H1 (cell line): ENCODE measurements around the gene KRTAP5-6. TPM values are rescaled to one million over a fixed set of nuclear protein-coding genes. Genes with fewer than 3 reads are reported as not detected.

Experiments
- CBX8 ChIP-seq: fragments of 300-800, 300-1000 bp; sonication (generic); IDR thresholded peaks from 2 replicates; pipeline ENCODE4 v1.7.1; 2016; ENCODE audit warnings: low read depth, low read length, borderline replicate concordance
- NRF1 ChIP-seq: IDR thresholded peaks from 2 replicates; pipeline ENCODE4 v1.6.1; 2011; ENCODE audit warnings: mild to moderate bottlenecking, low read depth, low read length, improper control_type of control experiment
- POLR2A ChIP-seq, 2 experiments: IDR thresholded peaks; 1 replicate in 1 of 2; 2 replicates in 1 of 2; pipeline ENCODE4 v1.6.1; 2011; ENCODE audit warnings: low read depth in 2 of 2, low read length in 2 of 2, mild to moderate bottlenecking in 2 of 2; ENCODE audit errors: control extremely low read depth in 1 of 2
- POLR2AphosphoS5 ChIP-seq: IDR thresholded peaks from 2 replicates; pipeline ENCODE4 v1.6.1; 2011; ENCODE audit warnings: low read depth, low read length
- polyA plus RNA-seq, 7 experiments: library from polyadenylated mRNA; depleted of rRNA in 3 of 7; stranded (reverse) in 5 of 7; unstranded in 2 of 7; fragments of >200 nt in 5 of 7; fragments of 200-250 nt in 2 of 7; gene quantifications; 1 replicate in 5 of 7; 2 replicates in 1 of 7; 4 replicates in 1 of 7; pipeline versions ENCODE4 v1.2.1 to v1.2.3, GENCODE V29; 2011 to 2013; ENCODE audit warnings: missing spikeins in 2 of 7, mixed read lengths in 2 of 7
- total RNA-seq: library from RNA; stranded (reverse); fragmentation: NEBNext Ultra II Directional; extraction: Animal tissue kit (Norgen Biotek cat#: 25700); gene quantifications from 2 replicates; pipeline ENCODE4 v1.2.1, GENCODE V29; 2021

KRTAP5-6 gene
- total and polyA plus RNA-seq, 2 of the 8 experiments (the other 6 are each of a cell fraction or from before 2014, with no cell fraction given): not detected

DNA sequence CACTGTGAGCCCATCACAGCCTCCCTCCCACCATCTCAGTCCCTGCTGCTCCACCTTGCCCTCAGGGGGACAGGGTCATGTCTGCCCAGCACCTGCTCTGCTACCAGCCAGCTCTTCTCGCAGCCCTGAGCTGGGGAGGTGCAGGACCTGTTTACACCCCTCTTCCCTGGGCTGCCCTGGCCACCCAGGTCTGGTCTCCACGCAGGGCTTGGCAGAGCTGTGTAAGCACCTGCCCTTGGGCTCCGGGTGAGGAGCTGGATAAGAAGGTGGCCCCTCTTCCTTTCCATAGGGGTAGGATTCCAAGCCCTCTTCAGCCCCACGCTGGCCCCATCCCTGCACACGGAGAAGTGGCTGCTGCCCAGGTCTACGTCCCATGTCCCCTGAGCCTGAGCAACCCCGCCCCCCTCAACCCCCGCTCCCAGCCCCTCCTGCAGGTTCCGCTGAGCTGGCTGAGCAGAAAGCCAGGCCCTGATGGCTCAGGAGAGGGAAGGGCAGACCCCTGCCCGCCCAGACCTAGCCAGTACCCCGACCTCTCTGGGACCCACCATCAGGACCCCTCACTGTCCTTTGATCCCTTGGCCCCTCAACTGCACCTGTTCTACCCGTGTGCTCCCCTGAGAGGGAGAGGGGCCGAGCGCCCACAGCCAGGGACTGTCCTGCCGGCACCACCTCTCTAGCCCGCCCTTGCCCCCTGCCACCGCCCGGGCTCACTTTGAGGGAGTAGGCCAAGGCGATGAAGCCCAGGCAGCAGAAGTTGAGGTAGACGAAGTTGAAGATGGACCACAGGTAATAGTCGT is 50.2 kb downstream of the KRTAP5-6 start (continued):
- TF ChIP-seq POLR2AphosphoS5 (no peak), CBX8 (no peak), NRF1 (no peak), POLR2A (IDR thresholded peaks at IDR 0.05; ENCODE audit: control extremely low read depth in 1 of 2, low read depth in 2 of 2, low read length in 2 of 2) (no peak)

Other genes with a start within 250 kb of the KRTAP5-6 start
- gene MOB2, start 210.4 kb upstream of the KRTAP5-6 start, total RNA-seq: 18.3 and 18.6 TPM in 2 replicates
- 28.2 and 28.5 TPM in 2 replicates for gene MOB2, start 210.4 kb upstream of the KRTAP5-6 start, polyA plus RNA-seq (2011; rRNA removed)
- 2.1 and 2.8 TPM in 2 replicates for gene DUSP8, start 124.9 kb upstream of the KRTAP5-6 start, total RNA-seq
- gene DUSP8, start 124.9 kb upstream of the KRTAP5-6 start, polyA plus RNA-seq (2011; rRNA removed): 3.6 and 4.1 TPM in 2 replicates
- not detected in 2 replicates for gene KRTAP5-1, start 111.9 kb upstream of the KRTAP5-6 start, total RNA-seq
- not detected in 2 replicates for gene KRTAP5-1, start 111.9 kb upstream of the KRTAP5-6 start, polyA plus RNA-seq (2011; rRNA removed)
- gene KRTAP5-2, start 98.9 kb upstream of the KRTAP5-6 start, total RNA-seq: not detected in 2 replicates
- not detected in 2 replicates for gene KRTAP5-2, start 98.9 kb upstream of the KRTAP5-6 start, polyA plus RNA-seq (2011; rRNA removed)
- not detected in 2 replicates for gene KRTAP5-3, start 88.7 kb upstream of the KRTAP5-6 start, total RNA-seq
- not detected in 2 replicates for gene KRTAP5-3, start 88.7 kb upstream of the KRTAP5-6 start, polyA plus RNA-seq (2011; rRNA removed)
- not detected in 2 replicates for gene KRTAP5-4, start 75.1 kb upstream of the KRTAP5-6 start, total RNA-seq
- not detected in 2 replicates for gene KRTAP5-4, start 75.1 kb upstream of the KRTAP5-6 start, polyA plus RNA-seq (2011; rRNA removed)
- not detected in 2 replicates for gene KRTAP5-5, start 67.4 kb upstream of the KRTAP5-6 start, total RNA-seq
- 0.09 TPM in 1 of 2 replicates, not detected in the other for gene KRTAP5-5, start 67.4 kb upstream of the KRTAP5-6 start, polyA plus RNA-seq (2011; rRNA removed)
- 0.22 and 0.23 TPM in 2 replicates for gene IFITM10, start 53.4 kb downstream of the KRTAP5-6 start, total RNA-seq
- 0.08 and 0.14 TPM in 2 replicates for gene IFITM10, start 53.4 kb downstream of the KRTAP5-6 start, polyA plus RNA-seq (2011; rRNA removed)
- 169 and 182 TPM in 2 replicates for gene CTSD, start 66.7 kb downstream of the KRTAP5-6 start, total RNA-seq
- gene CTSD, start 66.7 kb downstream of the KRTAP5-6 start, polyA plus RNA-seq (2011; rRNA removed): 173 and 243 TPM in 2 replicates
- gene SYT8, start 137.8 kb downstream of the KRTAP5-6 start, total RNA-seq: not detected in 2 replicates
- gene SYT8, start 137.8 kb downstream of the KRTAP5-6 start, polyA plus RNA-seq (2011; rRNA removed): not detected in 2 replicates
- not detected in 2 replicates for gene TNNI2, start 141.8 kb downstream of the KRTAP5-6 start, total RNA-seq
- 0.39 TPM in 1 of 2 replicates, not detected in the other for gene TNNI2, start 141.8 kb downstream of the KRTAP5-6 start, polyA plus RNA-seq (2011; rRNA removed)
- gene LSP1, start 155.9 kb downstream of the KRTAP5-6 start, total RNA-seq: not detected in 2 replicates
- gene LSP1, start 155.9 kb downstream of the KRTAP5-6 start, polyA plus RNA-seq (2011; rRNA removed): 0.03 TPM in 1 of 2 replicates, not detected in the other
- not detected in 2 replicates for gene PRR33, start 194.7 kb downstream of the KRTAP5-6 start, total RNA-seq
- 0.02 and 0.08 TPM in 2 replicates for gene PRR33, start 194.7 kb downstream of the KRTAP5-6 start, polyA plus RNA-seq (2011; rRNA removed)
- gene TNNT3, start 222.5 kb downstream of the KRTAP5-6 start, total RNA-seq: not detected in 2 replicates
- not detected in 2 replicates for gene TNNT3, start 222.5 kb downstream of the KRTAP5-6 start, polyA plus RNA-seq (2011; rRNA removed)